SK-N-SH (cell line): ENCODE data around the gene PF4V1.

Experiments
- CTCF ChIP-seq: fragments of 200-600 bp; sonication (generic); IDR thresholded peaks from 2 replicates; pipeline ENCODE4 v1.6.1; 2017; ENCODE audit warnings: antibody characterized with exemption, mild to moderate bottlenecking, moderate library complexity
- FOXJ3 ChIP-seq: sonication (generic); formaldehyde crosslinking; IDR thresholded peaks from 2 replicates; pipeline ENCODE4 v1.5.1; 2020; ENCODE audit warnings: mild to moderate bottlenecking, missing genetic modification reagents
- NRF1 ChIP-seq: IDR thresholded peaks from 2 replicates; pipeline ENCODE4 v1.6.1; 2012; ENCODE audit warnings: low read depth, mild to moderate bottlenecking, low read length

- TF ChIP-seq CTCF (no peak), FOXJ3 (CRISPR knock-in tag) (no peak), NRF1 (no peak)
Observed at GRCh38 chr4:73897380-73898136, 44.5 kb downstream of the PF4V1 start.
